Effector CD4-positive, alpha-beta T cell (primary cell): Measurements from ENCODE around the gene DIS3.
A peak's percentile ranks its signal among the peaks of the same experiment; 100 is the strongest.
"Not testable (repeated sequence)": the region's sequence is repeated elsewhere in the genome, so short reads cannot be mapped to it uniquely, and the experiment has no call there.

ENCODE experiments used
- DNase-seq: peaks from one replicate; pipeline ENCODE4 v3.0.0-alpha.2; 2020

DIS3 gene

GRCh38 chr13:72745260-72745659, 36.4 kb downstream of the DIS3 start:
- DNase-seq, result no peak

GRCh38 chr13:72740015-72740414, 41.7 kb downstream of the DIS3 start:
- no peak for DNase-seq

GRCh38 chr13:72737033-72737432, 44.7 kb downstream of the DIS3 start:
- DNase-seq, result no peak

GRCh38 chr13:72728290-72728605, 53.5 kb downstream of the DIS3 start:
- no peak for DNase-seq

GRCh38 chr13:72727417-72728289, 54.0 kb downstream of the DIS3 start, which contains the start of the genes BORA and MZT1:
TSS of gene BORA (plus strand) at chr13:72727923. CDS start at chr13:72728941, 1,018 bp downstream.
TSS of gene MZT1 (minus strand) at chr13:72727629. CDS start at chr13:72727602, 27 bp downstream.
- peak; percentile 92 for DNase-seq

GRCh38 chr13:72726726-72727416, 54.8 kb downstream of the DIS3 start:
- DNase-seq, result peak; percentile 32

- DNase-seq, result not testable (repeated sequence)
Observed at GRCh38 chr13:72726185-72726584, 55.5 kb downstream of the DIS3 start.

- DNase-seq, result no peak
Observed at GRCh38 chr13:72716776-72717175, 64.9 kb downstream of the DIS3 start.
